GM12873 (cell line): Measurements from ENCODE around the gene SMARCA1.

ENCODE experiments used
- TF ChIP-seq, protein P1 (sequence below): IDR thresholded peaks from 2 replicates; pipeline ENCODE4 v1.5.1; 2012; ENCODE audit warnings: low read depth, mild to moderate bottlenecking, moderate library complexity, low read length, control low read depth; ENCODE audit not compliant: insufficient read depth; ENCODE audit errors: missing control alignments

Gene SMARCA1

DNA sequence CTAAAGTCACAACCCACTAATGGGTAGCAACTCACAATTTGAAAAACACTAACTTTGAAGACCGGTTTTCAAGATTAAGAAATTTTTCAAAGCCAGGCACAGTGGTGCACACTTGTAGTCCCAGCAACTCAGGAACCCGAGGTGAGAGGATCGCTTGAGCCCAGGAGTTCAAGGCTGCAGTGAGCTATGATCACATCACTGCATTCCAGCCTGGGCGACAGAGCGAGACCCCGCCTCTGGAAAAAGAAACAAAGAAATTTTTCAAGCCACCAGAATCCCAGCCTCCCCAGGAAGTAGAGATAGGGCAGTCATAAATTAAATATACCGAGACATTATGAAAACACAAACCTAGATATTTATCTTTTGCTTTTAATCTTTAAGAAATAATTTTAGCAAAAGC, 13.0 kb downstream of the SMARCA1 start:
- TF ChIP-seq, protein P1, sequence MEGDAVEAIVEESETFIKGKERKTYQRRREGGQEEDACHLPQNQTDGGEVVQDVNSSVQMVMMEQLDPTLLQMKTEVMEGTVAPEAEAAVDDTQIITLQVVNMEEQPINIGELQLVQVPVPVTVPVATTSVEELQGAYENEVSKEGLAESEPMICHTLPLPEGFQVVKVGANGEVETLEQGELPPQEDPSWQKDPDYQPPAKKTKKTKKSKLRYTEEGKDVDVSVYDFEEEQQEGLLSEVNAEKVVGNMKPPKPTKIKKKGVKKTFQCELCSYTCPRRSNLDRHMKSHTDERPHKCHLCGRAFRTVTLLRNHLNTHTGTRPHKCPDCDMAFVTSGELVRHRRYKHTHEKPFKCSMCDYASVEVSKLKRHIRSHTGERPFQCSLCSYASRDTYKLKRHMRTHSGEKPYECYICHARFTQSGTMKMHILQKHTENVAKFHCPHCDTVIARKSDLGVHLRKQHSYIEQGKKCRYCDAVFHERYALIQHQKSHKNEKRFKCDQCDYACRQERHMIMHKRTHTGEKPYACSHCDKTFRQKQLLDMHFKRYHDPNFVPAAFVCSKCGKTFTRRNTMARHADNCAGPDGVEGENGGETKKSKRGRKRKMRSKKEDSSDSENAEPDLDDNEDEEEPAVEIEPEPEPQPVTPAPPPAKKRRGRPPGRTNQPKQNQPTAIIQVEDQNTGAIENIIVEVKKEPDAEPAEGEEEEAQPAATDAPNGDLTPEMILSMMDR, result no peak

- TF ChIP-seq, protein P1, result no peak
Measured at GRCh38 chrX:129497146-129497843, 26.0 kb downstream of the SMARCA1 start.

DNA sequence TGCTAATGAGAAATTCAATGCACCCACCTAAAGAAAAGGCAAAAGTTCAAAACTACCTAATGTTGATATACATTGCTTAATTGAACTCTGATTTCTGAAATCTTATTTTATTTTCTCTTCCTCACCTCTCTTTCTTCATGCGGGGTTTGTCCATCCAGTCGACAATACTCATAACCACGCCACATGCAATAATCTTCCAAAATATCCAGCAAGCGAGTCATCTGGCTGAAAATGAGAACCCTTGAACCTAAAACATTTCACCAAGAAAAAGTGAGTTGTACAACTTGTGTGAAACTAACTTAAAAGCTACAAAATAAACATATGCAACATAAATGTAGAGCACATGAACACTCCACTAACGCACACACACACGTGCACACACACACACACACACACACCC, 26.7 kb downstream of the SMARCA1 start:
- TF ChIP-seq, protein P1, result no peak

DNA sequence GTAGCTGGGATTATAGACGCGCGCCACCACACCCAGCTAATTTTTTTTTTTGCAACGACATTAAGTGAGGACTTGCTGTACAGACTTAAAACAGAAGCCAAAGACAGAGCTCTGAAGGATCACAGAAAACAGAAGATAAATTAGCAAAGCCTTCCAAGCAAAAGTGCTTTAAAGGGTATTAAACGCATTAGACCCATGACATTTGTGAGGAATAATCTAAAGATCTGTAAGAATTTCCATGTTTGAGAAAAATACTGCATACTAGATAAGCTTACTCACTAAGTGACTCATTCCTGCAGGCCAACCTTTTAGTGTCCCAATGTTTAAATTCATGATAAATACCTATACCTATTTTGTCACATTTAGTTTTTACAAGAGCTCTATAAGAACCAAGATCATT, 27.4 kb downstream of the SMARCA1 start:
- TF ChIP-seq, protein P1, result no peak

DNA sequence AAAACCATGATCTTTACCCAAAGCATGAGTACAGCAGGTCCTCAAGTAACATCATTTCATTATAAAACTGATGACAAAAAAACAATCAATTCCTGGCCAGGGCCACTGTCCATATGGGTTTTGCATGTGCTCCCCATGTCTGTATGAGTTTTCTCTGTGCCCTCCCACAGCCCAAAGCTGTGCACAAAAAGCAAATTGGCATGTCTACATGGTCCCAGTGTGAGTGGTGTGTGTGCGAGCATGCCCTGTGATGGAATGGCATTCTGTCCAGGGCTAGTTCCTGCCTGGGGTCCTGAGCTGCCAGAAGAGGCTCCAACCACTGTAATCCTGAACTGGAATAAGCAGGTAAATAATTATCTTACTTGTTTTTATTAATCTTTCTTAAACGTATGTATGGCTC, 28.4 kb downstream of the SMARCA1 start:
- TF ChIP-seq, protein P1, result no peak

DNA sequence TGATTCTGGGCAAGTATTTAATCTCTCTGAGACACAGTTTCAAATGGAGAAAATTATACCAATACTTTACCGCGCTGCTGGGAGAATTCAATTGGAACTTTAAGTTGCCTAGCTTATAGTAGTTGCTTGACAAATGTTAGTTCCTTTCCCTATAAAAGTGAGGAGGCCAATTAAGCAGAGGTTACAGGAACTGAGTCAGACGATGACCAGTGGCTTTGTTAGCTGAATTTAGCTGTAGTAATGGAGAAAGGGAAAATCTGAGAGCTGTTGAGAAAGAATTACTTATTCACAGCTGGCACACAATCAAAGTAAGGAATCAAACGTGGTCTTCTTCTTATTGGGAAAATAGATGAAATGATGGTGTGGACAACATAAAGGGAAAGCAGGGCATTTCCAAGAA, 29.6 kb downstream of the SMARCA1 start:
- TF ChIP-seq, protein P1, result no peak

DNA sequence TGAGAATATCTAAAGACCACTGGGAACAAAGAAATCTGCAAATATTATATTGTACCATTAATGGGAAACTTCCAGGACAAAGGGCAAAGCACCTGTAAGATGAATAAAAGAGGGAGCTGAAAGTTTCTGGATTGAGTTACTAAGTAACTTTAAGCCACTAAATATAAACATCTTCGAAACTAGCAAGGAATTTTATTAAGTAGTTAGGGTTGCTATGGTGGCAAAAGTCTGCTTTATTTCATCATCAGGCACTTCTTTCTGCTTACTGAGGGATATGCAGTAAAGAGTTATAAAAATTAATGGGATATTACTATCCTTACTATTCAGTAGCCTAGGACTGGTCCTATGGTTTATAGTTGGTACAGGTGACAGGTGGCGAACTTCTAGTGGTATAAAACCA, 33.0 kb downstream of the SMARCA1 start:
- TF ChIP-seq, protein P1, result no peak
